Erythroblast (primary cell): ENCODE data around the gene BRMS1.

Source experiments
- GATA1 ChIP-seq: IDR thresholded peaks from 2 replicates; pipeline ENCODE4 v1.6.1; 2011; ENCODE audit warnings: low read depth, mild to moderate bottlenecking, control low read depth, low read length, moderate library complexity
- POLR2A ChIP-seq: IDR thresholded peaks from 2 replicates; pipeline ENCODE4 v1.6.1; 2011; ENCODE audit warnings: mild to moderate bottlenecking, low read length

DNA sequence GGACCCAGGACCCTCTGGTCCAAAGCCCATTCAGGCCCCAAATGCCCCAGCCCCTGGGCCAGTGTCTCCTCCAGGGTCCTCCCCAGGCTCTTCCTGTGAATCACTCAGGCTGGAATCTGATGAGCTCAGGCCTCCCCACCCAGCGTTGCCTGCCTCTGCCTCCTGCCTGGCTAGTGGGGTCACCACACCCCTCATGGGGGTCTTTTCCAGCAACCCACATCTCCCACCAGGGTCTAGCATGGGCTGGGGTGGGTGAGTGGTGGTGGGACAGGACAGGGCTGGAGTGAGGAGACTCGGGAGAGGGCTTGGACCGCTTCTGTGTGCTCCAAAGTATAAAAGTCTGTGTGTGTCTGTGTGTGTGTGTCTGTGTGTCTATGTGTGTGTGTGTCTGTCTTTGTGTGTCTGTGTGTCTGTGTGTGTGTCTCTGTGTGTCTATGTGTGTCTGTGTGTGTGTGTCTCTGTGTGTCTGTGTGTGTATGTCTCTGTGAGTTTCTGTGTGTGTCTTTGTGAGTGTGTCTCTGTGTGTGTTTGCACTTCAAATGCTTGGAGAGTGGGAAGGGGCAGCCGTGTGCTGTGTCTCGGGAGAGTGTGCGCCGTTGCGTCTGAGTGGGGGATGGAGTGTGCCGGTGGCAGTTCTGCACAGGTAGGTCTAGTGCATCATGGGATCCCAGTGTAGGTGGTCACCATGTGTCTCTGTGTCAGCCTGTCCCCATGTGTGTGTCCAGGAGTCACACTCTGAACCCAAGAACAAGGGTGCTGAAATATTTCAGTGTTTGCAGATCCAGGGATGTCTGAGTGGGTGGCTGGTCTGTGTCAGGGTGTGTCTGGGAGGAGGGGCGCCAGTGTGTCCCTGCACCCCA, 17.5 kb downstream of the BRMS1 start:
- TF ChIP-seq POLR2A (no peak), GATA1 (no peak)
